ENCODE measurements around the gene TMEM72. TPM values are rescaled to one million over a fixed set of nuclear protein-coding genes. Genes with fewer than 3 reads are reported as not detected.

Gene TMEM72
- polyA plus RNA-seq, 3 donors = not detected

- TF ChIP-seq, protein P1, sequence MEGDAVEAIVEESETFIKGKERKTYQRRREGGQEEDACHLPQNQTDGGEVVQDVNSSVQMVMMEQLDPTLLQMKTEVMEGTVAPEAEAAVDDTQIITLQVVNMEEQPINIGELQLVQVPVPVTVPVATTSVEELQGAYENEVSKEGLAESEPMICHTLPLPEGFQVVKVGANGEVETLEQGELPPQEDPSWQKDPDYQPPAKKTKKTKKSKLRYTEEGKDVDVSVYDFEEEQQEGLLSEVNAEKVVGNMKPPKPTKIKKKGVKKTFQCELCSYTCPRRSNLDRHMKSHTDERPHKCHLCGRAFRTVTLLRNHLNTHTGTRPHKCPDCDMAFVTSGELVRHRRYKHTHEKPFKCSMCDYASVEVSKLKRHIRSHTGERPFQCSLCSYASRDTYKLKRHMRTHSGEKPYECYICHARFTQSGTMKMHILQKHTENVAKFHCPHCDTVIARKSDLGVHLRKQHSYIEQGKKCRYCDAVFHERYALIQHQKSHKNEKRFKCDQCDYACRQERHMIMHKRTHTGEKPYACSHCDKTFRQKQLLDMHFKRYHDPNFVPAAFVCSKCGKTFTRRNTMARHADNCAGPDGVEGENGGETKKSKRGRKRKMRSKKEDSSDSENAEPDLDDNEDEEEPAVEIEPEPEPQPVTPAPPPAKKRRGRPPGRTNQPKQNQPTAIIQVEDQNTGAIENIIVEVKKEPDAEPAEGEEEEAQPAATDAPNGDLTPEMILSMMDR (IDR thresholded peaks at IDR 0.05) = no peak
- peaks cover 12 to 14% of the 10 kb centered on the region in 2 donors for H3K4me1 ChIP-seq (ENCODE audit: control insufficient read depth in 1 of 2, insufficient read depth in 2 of 2, low read length in 2 of 2)
- no peak for DNase-seq
- H3K9me3 Mint-ChIP-seq = peaks cover 0 to 2% (median 0%) of the 10 kb centered on the region in 7 donors
- H3K4me3 ChIP-seq (replicated peaks in 1 of 3; ENCODE audit: low read depth in 2 of 3, low read length in 3 of 3) = no peak overlapping the region
- WGBS (ENCODE audit: insufficient coverage) = 61% methylated on average over 2 of the region's 8 CpGs
- H3K79me2 ChIP-seq (ENCODE audit: insufficient read depth, low read length) = no peaks in the 10 kb centered on the region
- H3K4me2 ChIP-seq (replicated peaks; ENCODE audit: extremely low read depth, low read length, poor library complexity, severe bottlenecking) = no peak overlapping the region
- H3K9ac ChIP-seq (ENCODE audit: insufficient read depth, low read length, poor library complexity, severe bottlenecking) = no peak overlapping the region
- no peaks in the 10 kb centered on the region for H3K36me3 ChIP-seq (replicated peaks in 1 of 2; ENCODE audit: control insufficient read depth in 1 of 2, insufficient read depth in 2 of 2, low read length in 2 of 2)
- H3K36me3 Mint-ChIP-seq = no peaks in the 10 kb centered on the region
- no peak overlapping the region for H3K4me3 Mint-ChIP-seq
- H2AFZ ChIP-seq (ENCODE audit: insufficient read depth, low read depth, low read length, poor library complexity, severe bottlenecking) = no peak overlapping the region
- no peak overlapping the region for H3K27ac Mint-ChIP-seq
- H3K9me3 ChIP-seq (replicated peaks in 1 of 2; ENCODE audit: control insufficient read depth in 1 of 2, insufficient read depth in 1 of 2, low read length in 2 of 2) = no peaks in the 10 kb centered on the region
- H3K4me1 Mint-ChIP-seq = peaks cover 21% of the 10 kb centered on the region
- intact Hi-C loops (cut with micrococcal nuclease) = no loop called here
- peaks cover 0 to 23% of the 10 kb centered on the region in 2 donors for H3K27me3 ChIP-seq (ENCODE audit: control insufficient read depth in 2 of 2, insufficient read depth in 2 of 2, low read length in 2 of 2)
- peaks cover 19 to 39% (median 24%) of the 10 kb centered on the region in 3 donors for H3K27me3 Mint-ChIP-seq (ENCODE audit: low read depth in 3 of 3)
- no peak overlapping the region for H3K27ac ChIP-seq (ENCODE audit: low read depth in 1 of 2, low read length in 2 of 2)
- no peaks in the 10 kb centered on the region for H4K20me1 ChIP-seq (ENCODE audit: insufficient read depth, low read length)
Observed at GRCh38 chr10:44883593-44884331, 27.4 kb upstream of the TMEM72 start.

DNA sequence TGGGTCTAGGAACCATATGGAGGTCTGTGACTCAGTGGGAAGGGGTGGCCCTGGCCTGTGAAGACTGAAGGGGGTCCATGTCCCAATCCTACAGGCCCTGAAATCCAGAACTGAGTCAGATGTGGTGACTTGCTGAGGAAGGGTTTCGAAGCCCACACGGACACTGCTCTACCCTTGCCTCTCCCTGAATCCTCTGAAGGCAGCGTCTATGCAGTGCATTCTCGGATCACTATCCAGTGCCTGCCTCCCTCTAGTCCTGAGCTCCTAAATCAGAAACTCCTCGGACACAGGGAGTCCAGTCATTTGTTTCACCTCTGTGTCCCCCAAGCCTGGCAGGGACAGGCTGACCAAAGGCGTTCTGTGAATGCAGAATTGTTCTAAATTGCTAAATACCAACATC, 25.4 kb upstream of the TMEM72 start:
- peaks cover 5 to 8% of the 10 kb centered on the region in 2 donors for H3K4me1 ChIP-seq (ENCODE audit: control insufficient read depth in 1 of 2, insufficient read depth in 2 of 2, low read length in 2 of 2)
- no peaks in the 10 kb centered on the region for H4K20me1 ChIP-seq (ENCODE audit: insufficient read depth, low read length)
- Mint-ChIP-seq H3K4me1 (peaks cover 10% of the 10 kb centered on the region), H3K36me3 (no peaks in the 10 kb centered on the region), H3K9me3 (no peaks in the 10 kb centered on the region), H3K27me3 (ENCODE audit: low read depth in 3 of 3) (peaks cover 11 to 20% (median 13%) of the 10 kb centered on the region in 3 donors), H3K4me3 (no peak overlapping the region), H3K27ac (no peak overlapping the region)
- H3K9ac ChIP-seq (ENCODE audit: insufficient read depth, low read length, poor library complexity, severe bottlenecking) = no peak overlapping the region
- 98% methylated on average over 6 of the region's 6 CpGs for WGBS (ENCODE audit: insufficient coverage)
- no peak overlapping the region for H3K4me2 ChIP-seq (replicated peaks; ENCODE audit: extremely low read depth, low read length, poor library complexity, severe bottlenecking)
- no peaks in the 10 kb centered on the region for H3K36me3 ChIP-seq (replicated peaks in 1 of 2; ENCODE audit: control insufficient read depth in 1 of 2, insufficient read depth in 2 of 2, low read length in 2 of 2)
- no peak for DNase-seq
- no peaks in the 10 kb centered on the region for H3K9me3 ChIP-seq (replicated peaks in 1 of 2; ENCODE audit: control insufficient read depth in 1 of 2, insufficient read depth in 1 of 2, low read length in 2 of 2)
- no peak overlapping the region for H3K4me3 ChIP-seq (replicated peaks in 1 of 3; ENCODE audit: low read depth in 2 of 3, low read length in 3 of 3)
- intact Hi-C loops (cut with micrococcal nuclease) = no loop called here
- no peaks in the 10 kb centered on the region for H3K79me2 ChIP-seq (ENCODE audit: insufficient read depth, low read length)
- H2AFZ ChIP-seq (ENCODE audit: insufficient read depth, low read depth, low read length, poor library complexity, severe bottlenecking) = no peak overlapping the region
- peaks cover 0 to 12% of the 10 kb centered on the region in 2 donors for H3K27me3 ChIP-seq (ENCODE audit: control insufficient read depth in 2 of 2, insufficient read depth in 2 of 2, low read length in 2 of 2)
- TF ChIP-seq, protein P1 (IDR thresholded peaks at IDR 0.05) = no peak
- H3K27ac ChIP-seq (ENCODE audit: low read depth in 1 of 2, low read length in 2 of 2) = no peak overlapping the region

Data from CD14-positive monocyte (primary cell).